ENCODE data around the gene RAB11FIP4.

DNA sequence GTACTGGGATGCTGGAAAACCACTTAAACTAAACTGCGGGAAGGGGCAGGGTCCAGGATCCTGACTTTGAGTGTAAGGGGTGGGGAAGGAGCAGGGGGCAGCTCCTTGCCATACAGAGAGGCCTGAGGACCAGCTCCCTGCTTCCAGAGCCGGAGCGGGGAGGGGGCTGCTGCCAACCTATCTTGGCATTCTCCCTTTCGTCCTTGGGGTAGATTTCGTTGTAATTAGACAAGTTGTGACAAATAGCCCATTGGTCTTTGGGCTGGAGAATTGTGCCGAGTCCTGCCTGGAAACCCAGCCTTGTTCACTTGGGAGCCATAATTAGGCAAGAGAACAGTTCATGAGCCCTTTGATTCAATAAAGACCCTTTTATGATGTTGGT lies 175.5 kb downstream of the RAB11FIP4 start:
- TF ChIP-seq, protein P1, sequence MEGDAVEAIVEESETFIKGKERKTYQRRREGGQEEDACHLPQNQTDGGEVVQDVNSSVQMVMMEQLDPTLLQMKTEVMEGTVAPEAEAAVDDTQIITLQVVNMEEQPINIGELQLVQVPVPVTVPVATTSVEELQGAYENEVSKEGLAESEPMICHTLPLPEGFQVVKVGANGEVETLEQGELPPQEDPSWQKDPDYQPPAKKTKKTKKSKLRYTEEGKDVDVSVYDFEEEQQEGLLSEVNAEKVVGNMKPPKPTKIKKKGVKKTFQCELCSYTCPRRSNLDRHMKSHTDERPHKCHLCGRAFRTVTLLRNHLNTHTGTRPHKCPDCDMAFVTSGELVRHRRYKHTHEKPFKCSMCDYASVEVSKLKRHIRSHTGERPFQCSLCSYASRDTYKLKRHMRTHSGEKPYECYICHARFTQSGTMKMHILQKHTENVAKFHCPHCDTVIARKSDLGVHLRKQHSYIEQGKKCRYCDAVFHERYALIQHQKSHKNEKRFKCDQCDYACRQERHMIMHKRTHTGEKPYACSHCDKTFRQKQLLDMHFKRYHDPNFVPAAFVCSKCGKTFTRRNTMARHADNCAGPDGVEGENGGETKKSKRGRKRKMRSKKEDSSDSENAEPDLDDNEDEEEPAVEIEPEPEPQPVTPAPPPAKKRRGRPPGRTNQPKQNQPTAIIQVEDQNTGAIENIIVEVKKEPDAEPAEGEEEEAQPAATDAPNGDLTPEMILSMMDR (IDR thresholded peaks at IDR 0.05), result no peak
- no peak for TF ChIP-seq POLR2AphosphoS5 (IDR thresholded peaks at IDR 0.05)

All from transverse colon (tissue), 4 donors.